Panc1 (cell line): ENCODE results near the gene ACTR3C. TPM values are rescaled to one million over a fixed set of nuclear protein-coding genes. Genes with fewer than 3 reads are reported as not detected.
"Not testable (repeated sequence)": the region's sequence is repeated elsewhere in the genome, so short reads cannot be mapped to it uniquely, and the experiment has no call there.

Experiments
- ATAC-seq: fragments of 200-7000 bp; cut with Tn5 transposase; 2 replicates; pipeline ENCODE4 v1.9.1; 2020; ENCODE audit warnings: mild to moderate bottlenecking, moderate library complexity
- BruUV-seq: library from RNA; stranded (reverse); fragments of 400-500 nt; replicated peaks from 2 replicates; lab custom pipeline; 2021; lab: Mats Ljungman, UMichigan
- CTCF ChIA-PET: fragments of 300-600 bp; sonication (Branson Sonifier 250); formaldehyde crosslinking; loops from one replicate; lab custom pipeline; 2022; ENCODE audit warnings: antibody characterized with exemption; lab: Charles Lee
- POLR2A ChIA-PET: fragments of 300-600 bp; sonication (Branson Sonifier 250); formaldehyde crosslinking; loops from one replicate; lab custom pipeline; 2022; ENCODE audit warnings: antibody characterized with exemption; lab: Charles Lee
- DNase-seq: peaks from one replicate; pipeline ENCODE4 v3.0.0-alpha.2; 2010; ENCODE audit warnings: low read depth, low spot score
- H3K27ac ChIP-seq: 2 replicates; pipeline ENCODE4 v1.5.1; 2011; ENCODE audit warnings: mild to moderate bottlenecking, low read length, inconsistent platforms
- H3K27me3 ChIP-seq: fragments of 200-500 bp; sonication (Bioruptor generic); 2 replicates; pipeline ENCODE4 v1.6.0; 2014; ENCODE audit warnings: low read length, inconsistent platforms; ENCODE audit not compliant: control insufficient read depth, insufficient read depth
- H3K36me3 ChIP-seq: fragments of 200-500 bp; sonication (Bioruptor generic); 2 replicates; pipeline ENCODE4 v1.5.1; 2014; ENCODE audit warnings: inconsistent platforms, mild to moderate bottlenecking, low read length, moderate library complexity; ENCODE audit not compliant: control insufficient read depth, insufficient read depth
- H3K4me1 ChIP-seq: 2 replicates; pipeline ENCODE4 v1.5.1; 2011; ENCODE audit warnings: inconsistent platforms, mild to moderate bottlenecking, low read length, moderate library complexity; ENCODE audit not compliant: control insufficient read depth, insufficient read depth
- H3K4me3 ChIP-seq, 2 experiments: 2 replicates each; pipeline ENCODE4 v1.5.1; 2011 to 2012; ENCODE audit warnings: low read depth in 2 of 2, low read length in 2 of 2, mild to moderate bottlenecking in 2 of 2, inconsistent platforms in 1 of 2, moderate library complexity in 1 of 2
- H3K9me3 ChIP-seq: fragments of 200-500 bp; sonication (Bioruptor generic); 2 replicates; pipeline ENCODE4 v1.5.1; 2014; ENCODE audit warnings: low read depth, mild to moderate bottlenecking, inconsistent platforms, low read length, moderate library complexity; ENCODE audit not compliant: control insufficient read depth, insufficient read depth
- in situ Hi-C: cut with HindIII; loops from 2 replicates; pipeline ENCODE4 v1.10.0; 2016; ENCODE audit warnings: low sequenced_read_pairs, low pct_unique_long_range_greater_than_20kb
- intact Hi-C: fragments of 100-400 bp; cut with micrococcal nuclease; formaldehyde crosslinking; loops from one replicate; pipeline ENCODE4 v1.10.0; 2022; ENCODE audit not compliant: unreplicated experiment
- total RNA-seq: library from RNA; stranded (reverse); gene quantifications from one replicate; pipeline ENCODE4 v1.2.1, GENCODE V29; 2021; ENCODE audit not compliant: unreplicated experiment

Gene ACTR3C
- total RNA-seq, 1 experiment from 2014 or later = 6.5 TPM

DNA sequence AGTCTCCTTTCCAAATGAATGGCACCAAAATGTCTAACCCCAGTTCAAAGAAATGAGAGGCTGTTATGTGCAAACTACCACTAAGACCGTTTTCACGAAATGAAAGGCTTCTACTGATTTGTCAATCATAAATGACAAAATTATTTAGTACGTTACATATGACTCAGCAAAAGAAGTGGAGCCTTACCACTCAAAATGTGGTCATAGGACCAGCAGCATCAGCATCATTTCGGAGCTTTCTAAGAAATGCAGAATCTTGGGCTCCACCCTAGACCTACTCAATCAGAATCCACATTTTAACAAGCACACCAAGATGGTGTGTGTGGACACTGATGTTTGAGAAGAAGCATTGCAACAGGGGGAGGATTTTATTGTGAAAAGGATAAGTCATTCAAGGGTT, 120.5 kb downstream of the ACTR3C start:
- H3K4me1 ChIP-seq, intact Hi-C loops, ATAC-seq, in situ Hi-C loops, H3K27me3 ChIP-seq, BruUV-seq, H3K9me3 ChIP-seq, H3K36me3 ChIP-seq, H3K4me3 ChIP-seq, DNase-seq, H3K27ac ChIP-seq, CTCF ChIA-PET, POLR2A ChIA-PET: not testable (repeated sequence)

Other genes with a start within 250 kb of the ACTR3C start
- 13.8 TPM for gene LRRC61, start 190 bp downstream of the ACTR3C start, total RNA-seq
- gene RARRES2, start 18.1 kb upstream of the ACTR3C start, total RNA-seq = 1.1 TPM
- gene REPIN1, start 45.3 kb upstream of the ACTR3C start, total RNA-seq = 209 TPM
- gene ZNF775, start 55.8 kb upstream of the ACTR3C start, total RNA-seq = 14.7 TPM
- 0.10 TPM for gene GIMAP8, start 127.1 kb upstream of the ACTR3C start, total RNA-seq
- gene GIMAP7, start 191.3 kb upstream of the ACTR3C start, total RNA-seq = 0.33 TPM
- 0.26 TPM for gene GIMAP4, start 243.8 kb upstream of the ACTR3C start, total RNA-seq